Breast epithelium (tissue), 3 donors: Measurements from ENCODE around the gene CERT1.
A peak's percentile ranks its signal among the peaks of the same experiment; 100 is the strongest.

Experiments
- POLR2A ChIP-seq: fragments of 450-650 bp; IDR thresholded peaks from one replicate; pipeline ENCODE4 v1.6.1; 2016; ENCODE audit warnings: antibody characterized with exemption, mild to moderate bottlenecking, moderate library complexity
- POLR2AphosphoS5 ChIP-seq, 3 donors: sonication (generic); formaldehyde crosslinking; IDR thresholded peaks; one replicate each; pipeline ENCODE4 v1.6.1; 2017; ENCODE audit warnings: antibody characterized with exemption in 3 of 3
- TF ChIP-seq, protein P1 (sequence below), 3 donors: fragments of 450-650 bp; IDR thresholded peaks; one replicate each; pipeline ENCODE4 v1.5.1; 2016 to 2017; ENCODE audit warnings: antibody characterized with exemption in 3 of 3, mild to moderate bottlenecking in 3 of 3, moderate library complexity in 3 of 3

DNA sequence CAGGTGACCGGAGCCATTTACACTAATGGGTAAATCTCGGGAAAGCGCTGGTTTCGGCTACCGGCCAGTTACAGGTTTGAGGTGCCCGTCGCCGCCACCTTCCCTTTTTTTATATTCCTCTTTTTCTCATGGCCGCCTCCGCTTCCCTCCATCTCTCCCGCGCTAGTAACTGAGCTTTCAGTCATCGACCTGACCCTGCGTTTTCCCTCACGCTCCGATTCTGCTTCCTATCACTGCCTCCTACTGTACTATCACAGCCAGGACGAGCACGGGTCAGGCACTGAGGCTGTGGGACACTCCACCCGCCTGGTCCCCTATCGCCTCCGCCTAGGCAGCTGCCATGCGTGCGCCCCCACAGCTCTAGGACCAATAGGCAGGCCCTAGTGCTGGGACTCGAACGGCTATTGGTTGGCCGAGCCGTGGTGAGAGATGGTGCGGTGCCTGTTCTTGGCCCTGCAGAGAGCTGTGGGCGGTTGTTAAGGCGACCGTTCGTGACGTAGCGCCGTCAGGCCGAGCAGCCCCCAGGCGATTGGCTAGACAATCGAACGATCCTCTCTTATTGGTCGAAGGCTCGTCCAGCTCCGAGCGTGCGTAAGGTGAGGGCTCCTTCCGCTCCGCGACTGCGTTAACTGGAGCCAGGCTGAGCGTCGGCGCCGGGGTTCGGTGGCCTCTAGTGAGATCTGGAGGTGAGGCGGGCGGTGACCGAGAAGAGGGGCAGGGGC, 174.7 kb downstream of the CERT1 start, which contains the start of gene HMGCR:
- TF ChIP-seq, protein P1, sequence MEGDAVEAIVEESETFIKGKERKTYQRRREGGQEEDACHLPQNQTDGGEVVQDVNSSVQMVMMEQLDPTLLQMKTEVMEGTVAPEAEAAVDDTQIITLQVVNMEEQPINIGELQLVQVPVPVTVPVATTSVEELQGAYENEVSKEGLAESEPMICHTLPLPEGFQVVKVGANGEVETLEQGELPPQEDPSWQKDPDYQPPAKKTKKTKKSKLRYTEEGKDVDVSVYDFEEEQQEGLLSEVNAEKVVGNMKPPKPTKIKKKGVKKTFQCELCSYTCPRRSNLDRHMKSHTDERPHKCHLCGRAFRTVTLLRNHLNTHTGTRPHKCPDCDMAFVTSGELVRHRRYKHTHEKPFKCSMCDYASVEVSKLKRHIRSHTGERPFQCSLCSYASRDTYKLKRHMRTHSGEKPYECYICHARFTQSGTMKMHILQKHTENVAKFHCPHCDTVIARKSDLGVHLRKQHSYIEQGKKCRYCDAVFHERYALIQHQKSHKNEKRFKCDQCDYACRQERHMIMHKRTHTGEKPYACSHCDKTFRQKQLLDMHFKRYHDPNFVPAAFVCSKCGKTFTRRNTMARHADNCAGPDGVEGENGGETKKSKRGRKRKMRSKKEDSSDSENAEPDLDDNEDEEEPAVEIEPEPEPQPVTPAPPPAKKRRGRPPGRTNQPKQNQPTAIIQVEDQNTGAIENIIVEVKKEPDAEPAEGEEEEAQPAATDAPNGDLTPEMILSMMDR (IDR thresholded peaks at IDR 0.05), result no peak
- TF ChIP-seq POLR2AphosphoS5 (IDR thresholded peaks at IDR 0.05) (peak; percentile 65 to 89 (median 67)), POLR2A (peak; percentile 9)
